Limb (tissue), 2 donors: ENCODE data around the gene DNAJC28.
A peak's percentile ranks its signal among the peaks of the same experiment; 100 is the strongest.
"Not testable (repeated sequence)": the region's sequence is repeated elsewhere in the genome, so short reads cannot be mapped to it uniquely, and the experiment has no call there.

Experiments
- DNase-seq, 2 donors: peaks; one replicate each; pipeline ENCODE4 v3.0.0-alpha.2; 2016; ENCODE audit errors: extremely low spot score in 2 of 2

Gene DNAJC28

GRCh38 chr21:33481314-33481943 is 10.1 kb downstream of the DNAJC28 start:
- no peak for DNase-seq

- no peak for DNase-seq
These were observed 10.9 kb downstream of the DNAJC28 start for GRCh38 chr21:33480481-33481103.

DNA sequence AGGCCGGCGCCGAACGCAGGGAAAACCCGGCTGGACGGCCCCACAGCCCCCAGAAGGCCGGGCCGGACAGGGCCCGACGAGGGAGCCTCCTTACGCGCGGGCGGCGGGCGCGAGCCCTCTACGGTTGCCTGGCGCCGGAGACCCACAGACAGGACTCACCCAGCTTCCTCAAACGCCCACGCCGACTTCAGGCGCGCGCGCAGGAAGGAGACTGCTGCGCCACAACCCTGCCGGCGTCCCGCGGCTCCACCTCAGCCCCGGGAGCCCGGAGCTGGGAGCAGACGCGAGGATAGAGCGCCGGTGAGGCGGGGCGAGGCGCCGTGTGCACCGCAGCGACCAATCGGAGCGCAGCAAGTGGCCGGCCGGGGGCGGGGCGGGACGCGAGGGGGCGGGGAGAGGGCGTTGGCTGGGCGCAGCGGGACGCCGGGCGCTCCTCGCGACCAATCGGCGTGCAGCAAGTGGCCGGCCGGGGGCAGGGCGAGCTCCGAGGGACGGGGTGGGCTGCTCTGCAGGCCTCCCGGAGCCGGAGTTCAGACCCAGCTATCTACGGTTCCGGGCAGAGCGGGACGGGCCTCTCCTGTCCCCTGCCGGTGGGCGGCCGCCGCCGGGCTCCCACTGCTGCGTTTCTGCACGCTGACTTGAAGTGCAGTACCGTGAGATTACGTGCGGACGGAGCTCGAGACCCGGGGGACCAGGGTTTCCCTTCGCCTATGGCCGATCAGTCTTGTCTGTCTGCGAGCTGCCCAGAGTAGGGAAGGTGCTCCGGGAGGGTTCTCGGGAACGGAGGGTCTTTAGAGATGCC is 11.6 kb downstream of the DNAJC28 start, which contains the start of gene TMEM50B:
TMEM50B (minus strand) TSS at position 296 of the 802 bp plus-strand sequence. CDS start 11,089 bp downstream, outside the sequence.
- peak; percentile 93 to 99 for DNase-seq

GRCh38 chr21:33478935-33479678 is 12.4 kb downstream of the DNAJC28 start:
- DNase-seq = peak; percentile 20 to 61

DNA sequence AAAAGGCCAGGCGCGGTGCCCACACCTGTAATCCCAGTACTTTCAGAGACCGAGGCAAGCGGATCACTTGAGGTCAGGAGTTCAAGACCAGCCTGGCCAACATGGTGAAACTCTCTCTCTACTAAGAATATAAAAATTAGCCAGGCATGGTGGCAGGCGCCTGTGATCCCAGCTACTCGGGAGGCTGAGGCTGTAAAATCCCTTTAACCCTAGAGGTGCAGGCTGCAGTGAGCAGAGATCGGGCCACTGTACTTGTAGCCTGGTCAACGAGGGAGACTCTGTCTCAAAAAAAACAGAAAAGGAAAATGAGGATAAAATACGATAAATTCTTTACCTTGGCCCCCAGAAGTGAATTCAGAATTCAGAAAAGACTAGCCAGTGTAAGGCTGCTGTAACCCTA is 13.3 kb downstream of the DNAJC28 start:
- DNase-seq = no peak

DNA sequence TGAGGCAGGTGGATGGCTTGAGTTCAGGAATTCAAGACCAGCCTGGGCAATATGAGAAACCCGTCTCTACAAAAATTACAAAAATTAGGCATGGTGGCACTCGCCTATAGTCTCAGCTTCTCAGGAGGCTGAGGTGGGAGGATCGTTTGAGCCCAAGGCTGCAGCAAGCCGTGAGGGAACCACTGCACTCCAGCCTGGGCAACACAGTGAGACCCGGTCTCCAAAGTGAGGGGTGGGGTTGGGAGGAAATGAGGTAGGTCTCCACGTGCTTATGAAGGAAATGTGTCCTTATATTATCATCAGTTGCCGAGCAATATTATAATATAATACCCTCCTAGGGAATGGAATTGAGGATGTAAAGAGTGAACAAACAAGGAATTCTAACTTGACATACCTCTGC is 14.4 kb downstream of the DNAJC28 start:
- no peak for DNase-seq

- no peak for DNase-seq
These were observed 18.2 kb downstream of the DNAJC28 start for GRCh38 chr21:33473344-33473743.

- no peak for DNase-seq
These were observed 20.8 kb downstream of the DNAJC28 start for GRCh38 chr21:33470701-33471100.

GRCh38 chr21:33469183-33469582 is 22.3 kb downstream of the DNAJC28 start:
- DNase-seq = not testable (repeated sequence)

- no peak for DNase-seq
These were observed 29.8 kb downstream of the DNAJC28 start for GRCh38 chr21:33461538-33462250.

DNA sequence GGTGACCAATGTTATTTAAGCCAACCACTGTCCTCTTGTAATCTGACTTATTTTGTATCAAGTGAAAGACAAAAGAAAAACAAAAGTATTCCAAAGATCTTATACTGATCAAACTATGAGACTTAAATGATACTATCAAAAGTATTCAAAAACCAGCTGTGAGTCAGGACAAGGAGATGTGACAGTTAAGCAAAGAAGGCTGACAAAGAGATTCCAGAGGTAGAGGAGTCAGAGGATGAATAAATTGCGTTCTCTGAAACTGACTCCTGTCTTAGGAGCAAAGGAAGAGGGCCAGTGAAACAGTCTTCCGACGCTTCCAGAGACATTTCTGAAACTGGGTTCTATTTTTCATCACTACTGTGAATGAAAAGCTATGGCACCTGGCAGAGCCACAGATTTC is 32.7 kb downstream of the DNAJC28 start:
- no peak for DNase-seq

DNA sequence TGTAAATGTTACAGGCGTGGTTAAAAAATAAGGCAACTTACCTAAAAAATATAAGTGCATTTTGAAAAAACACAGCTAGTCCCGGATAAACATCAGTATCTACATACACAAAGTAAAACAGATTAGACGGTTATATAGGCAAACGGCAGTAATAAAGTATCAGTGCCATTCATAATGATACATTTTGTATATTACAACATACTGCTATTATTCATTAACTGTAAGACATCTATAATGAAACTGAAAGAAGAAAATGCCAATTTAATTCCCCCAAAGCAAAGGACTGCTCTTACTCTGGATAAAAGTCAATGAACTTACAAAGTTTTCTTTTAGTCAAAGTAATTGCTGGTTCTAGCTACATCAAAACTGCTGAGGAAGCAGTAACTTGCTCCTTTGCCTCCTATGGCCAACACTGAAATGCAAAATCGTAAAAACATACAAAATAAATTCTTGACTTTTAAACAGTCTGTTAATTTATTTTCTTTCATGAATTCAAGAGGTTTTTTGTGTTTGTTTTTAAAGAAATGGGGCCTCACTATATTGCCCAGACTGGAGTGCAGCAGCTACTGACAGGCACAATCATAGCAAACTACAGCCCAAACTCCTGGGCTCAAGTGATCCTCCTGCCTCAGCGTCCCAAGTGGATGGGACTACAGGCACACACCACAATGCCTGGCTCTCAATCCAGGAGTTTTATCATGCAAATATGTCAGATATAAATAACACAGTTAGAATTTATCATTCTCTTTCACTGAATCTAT is 35.6 kb downstream of the DNAJC28 start:
- no peak for DNase-seq

DNA sequence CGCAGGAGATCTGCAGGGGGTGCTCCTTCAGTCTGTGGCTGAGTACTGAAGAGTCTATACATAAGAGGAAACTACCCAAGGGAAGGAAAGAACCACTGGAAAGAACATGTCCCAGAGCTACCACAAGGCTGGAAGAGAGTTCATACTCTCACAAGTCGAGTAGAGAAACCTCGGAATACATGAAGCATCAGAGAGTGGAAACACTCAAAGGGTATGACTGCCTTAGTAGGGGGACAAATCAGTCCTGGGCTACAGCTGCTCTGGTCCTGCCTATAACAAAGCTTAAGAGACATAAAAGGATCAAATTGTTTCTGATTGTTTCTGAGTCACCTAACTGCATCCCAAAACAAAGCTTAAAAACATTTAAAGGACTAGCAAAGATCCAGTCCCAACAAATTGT is 39.2 kb downstream of the DNAJC28 start:
- DNase-seq = no peak

DNA sequence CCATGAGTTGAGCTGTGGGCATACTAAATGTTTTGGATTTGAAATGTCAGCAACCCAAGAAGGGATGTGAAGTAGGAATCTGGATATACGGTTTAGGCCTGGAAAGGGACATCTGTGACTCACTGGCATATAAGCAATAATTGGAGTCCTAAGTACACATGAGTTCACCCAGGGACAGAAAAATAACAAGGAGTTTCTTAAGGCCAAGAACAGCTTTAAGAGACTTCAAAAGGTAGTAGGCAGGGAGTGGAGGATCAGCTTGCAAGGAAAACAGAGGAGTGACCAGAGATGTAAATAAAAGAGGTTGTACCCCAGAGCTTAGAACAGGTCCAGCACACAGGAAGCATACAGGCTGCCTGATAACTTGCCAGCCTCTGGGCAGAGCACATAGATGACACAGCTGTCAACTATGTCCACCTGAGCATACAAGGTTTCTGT is 39.9 kb downstream of the DNAJC28 start:
- DNase-seq = no peak

GRCh38 chr21:33449616-33450015 is 41.9 kb downstream of the DNAJC28 start:
- no peak for DNase-seq

GRCh38 chr21:33446620-33447019 is 44.9 kb downstream of the DNAJC28 start:
- DNase-seq = not testable (repeated sequence)

GRCh38 chr21:33444499-33444898 is 47.0 kb downstream of the DNAJC28 start:
- no peak for DNase-seq

DNA sequence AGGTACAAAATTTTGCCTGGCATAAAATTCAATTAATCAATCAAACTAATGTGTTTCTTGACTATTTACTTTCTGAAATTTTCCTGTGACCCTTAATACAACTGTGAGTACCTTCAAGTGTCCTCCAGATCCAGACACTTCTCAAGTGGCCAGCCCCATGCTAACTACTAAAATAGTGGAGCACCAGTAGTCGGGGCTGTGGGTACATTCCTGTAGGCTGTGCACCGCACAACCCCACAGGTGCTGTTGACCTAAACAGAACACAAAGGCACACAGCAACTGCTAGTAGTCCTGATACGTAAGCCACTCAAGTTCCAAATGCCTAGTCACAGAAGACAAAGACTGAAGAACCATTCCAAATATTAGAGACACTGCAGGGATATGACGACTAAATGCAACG is 48.3 kb downstream of the DNAJC28 start:
- no peak for DNase-seq

DNA sequence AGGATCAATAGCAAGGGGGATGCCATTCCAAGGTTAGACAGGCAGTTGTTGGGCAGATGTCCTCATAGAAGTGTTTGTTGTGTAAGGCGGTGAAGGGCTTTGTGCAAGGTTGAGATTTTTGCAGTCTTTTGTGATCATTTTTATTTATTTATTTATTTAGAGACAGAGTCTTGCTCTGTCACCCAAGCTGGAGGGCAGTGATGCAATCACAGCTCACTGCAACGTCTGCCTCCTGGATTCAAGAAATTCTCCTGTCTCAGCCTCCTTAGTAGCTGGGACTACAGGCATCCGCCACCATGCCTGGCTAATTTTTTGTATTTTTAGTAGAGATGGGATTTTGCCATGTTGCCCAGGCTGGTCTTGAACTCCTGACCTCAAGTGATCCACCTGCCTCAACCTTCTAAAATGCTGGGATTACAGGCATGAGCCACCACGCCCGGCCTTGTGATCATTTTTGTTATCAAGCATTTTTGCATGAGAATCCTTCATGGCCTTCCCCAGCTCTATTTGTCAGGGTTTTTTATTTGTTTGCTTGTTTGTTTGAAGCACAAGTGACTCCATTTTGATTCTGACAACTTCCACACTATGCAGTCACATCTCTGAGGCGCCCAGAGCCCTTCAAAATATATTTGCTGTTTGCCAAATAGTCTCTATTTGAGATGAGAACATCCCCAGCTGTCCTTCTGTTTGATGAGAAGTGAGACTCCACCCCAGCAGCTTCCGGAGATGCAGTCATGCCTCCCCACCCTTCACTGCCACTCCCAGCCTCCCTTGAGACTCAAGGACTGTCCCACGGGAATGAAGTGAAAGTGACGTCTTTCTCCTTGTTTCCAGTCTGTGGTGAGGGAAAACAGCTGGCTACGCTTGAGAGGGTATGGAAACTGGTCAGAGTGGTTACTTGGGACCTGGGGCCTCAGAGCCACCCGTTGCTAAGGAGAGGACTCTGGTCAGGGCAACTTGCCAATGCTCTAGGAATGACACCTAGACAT is 49.7 kb downstream of the DNAJC28 start:
- no peak for DNase-seq
